Activated CD4-positive, alpha-beta T cell treated with anti-CD3 and anti-CD28 coated beads for 36 hours (primary cell): Measurements from ENCODE around the gene GNAT1. TPM values are rescaled to one million over a fixed set of nuclear protein-coding genes. Genes with fewer than 3 reads are reported as not detected.
"Not testable (repeated sequence)": the region's sequence is repeated elsewhere in the genome, so short reads cannot be mapped to it uniquely, and the experiment has no call there.

Experiments
- ATAC-seq: fragments of 200-7000 bp; cut with Tn5 transposase; one replicate; pipeline ENCODE4 v1.10.0; 2021; ENCODE audit warnings: mild to moderate bottlenecking, moderate library complexity
- CTCF ChIA-PET: fragments of 350-600 bp; sonication (Branson Sonifier 250); formaldehyde crosslinking; loops from one replicate; lab custom pipeline; 2021; ENCODE audit warnings: antibody characterized with exemption; lab: Charles Lee
- POLR2A ChIA-PET: fragments of 350-600 bp; sonication (Branson Sonifier 250); formaldehyde crosslinking; loops from one replicate; lab custom pipeline; 2021; ENCODE audit warnings: antibody characterized with exemption, inconsistent platforms; lab: Charles Lee
- DNase-seq: peaks from one replicate; pipeline ENCODE4 v3.0.0-alpha.2; 2020
- H3K27ac Mint-ChIP-seq: one replicate; pipeline ENCODE4 v1.8.0; 2021; ENCODE audit warnings: mixed read lengths
- H3K27me3 Mint-ChIP-seq: one replicate; pipeline ENCODE4 v1.8.0; 2021; ENCODE audit warnings: mixed read lengths
- H3K36me3 Mint-ChIP-seq: one replicate; pipeline ENCODE4 v1.8.0; 2021; ENCODE audit warnings: low read depth, mixed read lengths
- H3K4me1 Mint-ChIP-seq: one replicate; pipeline ENCODE4 v1.8.0; 2021; ENCODE audit warnings: mixed read lengths
- H3K4me3 Mint-ChIP-seq: one replicate; pipeline ENCODE4 v1.8.0; 2021; ENCODE audit warnings: mild to moderate bottlenecking, moderate library complexity, mixed read lengths
- H3K9me3 Mint-ChIP-seq: one replicate; pipeline ENCODE4 v1.8.0; 2021; ENCODE audit warnings: low read depth, mixed read lengths
- intact Hi-C, 2 experiments: fragments of 100-400 bp; cut with DNase I in 1 of 2; cut with micrococcal nuclease in 1 of 2; formaldehyde crosslinking; loops; one replicate each; pipeline versions ENCODE4 v1.14.2 to v1.15.1; 2022 to 2024; cut with DNase I, micrococcal nuclease
- total RNA-seq, 2 experiments: library from RNA; stranded (reverse); gene quantifications; one replicate each; pipeline ENCODE4 v1.2.3, GENCODE V29; 2021

Gene GNAT1
- total RNA-seq, 2 experiments from 2014 or later, result 0.14 TPM; not detected in 1

DNA sequence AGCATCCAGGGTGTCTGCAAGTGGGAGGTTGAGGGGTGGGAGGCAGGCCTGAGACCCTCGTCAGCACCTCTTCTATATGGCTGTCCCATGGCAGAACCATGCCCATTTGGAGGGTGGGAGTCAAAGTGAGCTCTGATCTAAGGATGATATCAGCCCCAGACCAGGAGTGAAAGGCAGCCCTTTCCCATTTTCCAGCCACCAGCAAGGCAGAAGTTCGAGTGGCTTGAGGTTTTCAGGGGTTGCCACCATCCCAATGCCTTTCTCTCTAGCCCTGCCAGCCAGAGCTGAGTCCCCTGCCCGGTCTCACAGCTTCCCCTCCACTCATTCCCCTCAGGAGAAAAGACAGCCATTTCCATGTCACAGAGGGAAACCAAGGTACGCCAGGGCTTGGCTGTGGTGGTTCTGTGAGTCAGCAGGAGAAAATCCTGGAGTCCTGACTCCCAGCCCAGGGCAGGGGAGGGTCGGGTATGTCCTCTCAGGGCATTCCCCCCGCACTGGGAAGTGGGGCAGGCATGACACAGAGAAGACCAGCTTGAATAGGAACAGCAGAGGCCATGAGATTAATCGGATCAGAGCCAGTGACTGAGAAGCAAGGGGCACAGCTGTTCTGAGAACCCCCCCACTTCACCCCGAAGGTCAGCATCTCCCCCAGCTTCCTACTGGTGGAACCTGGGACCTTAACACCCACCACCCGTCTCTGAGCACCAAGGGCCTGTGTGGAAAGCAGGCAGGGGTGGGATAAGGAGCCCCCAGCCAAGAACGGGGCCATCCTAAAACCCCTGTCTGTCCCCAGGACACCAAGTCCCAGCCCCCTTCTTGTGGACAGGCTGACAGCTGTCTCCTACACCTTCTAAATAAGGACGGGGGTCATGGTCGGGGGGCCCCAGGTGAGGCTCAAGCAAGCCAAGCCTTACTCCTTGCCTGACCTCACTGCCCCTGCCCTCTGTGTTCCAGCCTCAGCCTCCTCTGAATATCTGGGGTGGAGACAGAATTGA lies 12.7 kb downstream of the GNAT1 start:
- no peak for ATAC-seq
- no peak overlapping the region for H3K4me3 Mint-ChIP-seq
- peaks cover 2% of the 10 kb centered on the region for H3K4me1 Mint-ChIP-seq
- no peak overlapping the region for H3K27ac Mint-ChIP-seq
- no peak for DNase-seq
- ChIA-PET CTCF (interaction anchor here (0.7 to 1.6 kb wide), 9 partner anchors 9 to 93 kb away, joined by 3 to 6 read pairs (median 3); no protein-coding TSS in a partner anchor), POLR2A (interaction anchor here (0.6 kb wide), 1 partner anchor 1500 kb away, joined by 3 read pairs; no protein-coding TSS in a partner anchor)
- H3K27me3 Mint-ChIP-seq, result peaks cover 37% of the 10 kb centered on the region
- no peaks in the 10 kb centered on the region for H3K36me3 Mint-ChIP-seq
- H3K9me3 Mint-ChIP-seq, result no peaks in the 10 kb centered on the region
- intact Hi-C loops, result no loop called here

DNA sequence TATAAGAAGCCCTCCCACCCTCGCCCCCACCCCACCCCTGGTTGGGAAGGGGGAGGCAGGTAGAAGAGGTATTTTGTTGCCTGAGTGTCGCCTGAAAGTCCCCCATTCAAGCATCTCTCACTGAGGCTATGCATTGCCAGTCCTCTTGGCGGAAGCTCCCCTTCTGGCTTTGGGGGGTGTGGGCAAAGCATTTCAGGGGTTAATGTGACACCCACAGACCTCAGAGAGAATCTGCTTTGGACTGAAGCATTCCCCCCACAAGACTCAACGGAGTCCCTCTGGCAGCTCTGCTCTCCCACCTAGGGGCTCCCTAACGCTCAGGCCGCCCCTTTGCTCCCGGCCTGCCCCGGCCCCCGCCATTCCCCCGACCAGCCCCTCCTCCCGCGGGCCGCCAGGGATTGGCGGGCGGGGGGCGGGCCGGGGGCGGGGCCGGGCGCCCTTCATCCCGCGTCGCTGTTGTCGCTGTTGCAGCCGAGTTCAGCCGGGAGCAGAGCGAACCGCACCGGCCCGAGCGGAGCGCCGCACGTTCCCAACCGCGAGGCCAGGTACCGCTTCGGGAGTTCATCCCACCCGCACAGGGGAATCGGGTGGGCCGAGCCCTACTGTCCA lies 13.5 kb downstream of the GNAT1 start, which contains the start of gene SLC38A3:
Gene SLC38A3 (plus strand): TSS at position 468 of the 609 bp plus-strand sequence. CDS start 8,929 bp downstream, outside the sequence.
- Mint-ChIP-seq H3K9me3 (no peaks in the 10 kb centered on the region), H3K4me1 (peaks cover 2% of the 10 kb centered on the region), H3K27me3 (peaks cover 37% of the 10 kb centered on the region), H3K36me3 (no peaks in the 10 kb centered on the region), H3K27ac (no peak within 1 kb of the TSS), H3K4me3 (no peak within 1 kb of the TSS)
- intact Hi-C loops, result no loop called here
- ATAC-seq (peak; percentile 38), DNase-seq (peak; percentile 36)
- POLR2A ChIA-PET, result no interaction called here
- CTCF ChIA-PET, result interaction anchor here (1.0 to 1.4 kb wide), 6 partner anchors 10 to 92 kb away, joined by 3 to 6 read pairs (median 4); no protein-coding TSS in a partner anchor

DNA sequence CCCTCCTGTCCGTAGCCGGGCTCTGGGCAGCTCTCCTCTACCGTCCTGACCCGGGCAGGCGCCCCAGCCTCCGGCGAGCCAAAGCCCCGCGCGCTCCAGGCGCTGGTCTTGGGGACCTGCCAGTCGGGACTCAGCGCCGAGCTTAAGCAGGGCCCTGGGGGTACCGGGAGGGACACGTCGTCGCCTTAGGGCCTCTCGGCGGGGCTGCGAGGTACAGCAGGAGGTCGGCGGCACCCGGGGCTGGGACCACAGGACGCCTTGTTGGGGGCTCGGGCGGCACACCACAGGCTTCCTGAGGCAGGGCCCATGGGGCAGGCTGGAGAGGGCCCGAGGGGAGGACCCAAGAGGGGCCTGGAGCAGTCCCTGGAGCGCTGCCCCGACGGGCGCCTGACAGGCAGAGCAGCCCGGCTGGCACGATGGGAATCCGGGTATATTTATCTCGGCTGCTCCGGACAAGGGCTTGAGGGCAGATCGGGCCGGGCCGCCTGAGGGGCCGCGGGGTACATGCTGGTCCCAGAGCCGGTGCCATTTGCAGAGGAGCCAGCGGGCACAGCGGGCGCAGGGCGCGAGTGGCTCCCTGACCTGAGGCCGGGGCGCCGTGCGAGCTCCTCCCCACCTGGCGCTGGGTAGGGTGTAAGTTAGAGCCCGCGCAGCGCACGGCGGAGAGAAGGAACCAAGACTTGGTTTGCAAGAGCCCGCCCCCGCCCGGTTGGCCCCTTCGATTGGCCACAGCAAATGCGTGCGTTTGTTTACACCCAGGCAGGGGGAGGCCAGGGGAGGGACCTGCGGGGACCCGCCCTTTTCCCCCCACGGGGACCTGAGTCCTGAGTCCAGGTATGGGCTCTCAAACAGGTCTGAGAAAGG lies 14.2 kb downstream of the GNAT1 start:
- CTCF ChIA-PET, result interaction anchor here (0.5 to 1.2 kb wide), 5 partner anchors 11 to 47 kb away, joined by 3 to 4 read pairs (median 4); no protein-coding TSS in a partner anchor
- intact Hi-C loops, result no loop called here
- Mint-ChIP-seq H3K27ac (no peak overlapping the region), H3K27me3 (peaks cover 36% of the 10 kb centered on the region), H3K4me1 (peaks cover 2% of the 10 kb centered on the region), H3K4me3 (no peak overlapping the region), H3K9me3 (no peaks in the 10 kb centered on the region), H3K36me3 (no peaks in the 10 kb centered on the region)
- POLR2A ChIA-PET, result no interaction called here
- peak; percentile 64 for DNase-seq
- ATAC-seq, result peak; percentile 63

DNA sequence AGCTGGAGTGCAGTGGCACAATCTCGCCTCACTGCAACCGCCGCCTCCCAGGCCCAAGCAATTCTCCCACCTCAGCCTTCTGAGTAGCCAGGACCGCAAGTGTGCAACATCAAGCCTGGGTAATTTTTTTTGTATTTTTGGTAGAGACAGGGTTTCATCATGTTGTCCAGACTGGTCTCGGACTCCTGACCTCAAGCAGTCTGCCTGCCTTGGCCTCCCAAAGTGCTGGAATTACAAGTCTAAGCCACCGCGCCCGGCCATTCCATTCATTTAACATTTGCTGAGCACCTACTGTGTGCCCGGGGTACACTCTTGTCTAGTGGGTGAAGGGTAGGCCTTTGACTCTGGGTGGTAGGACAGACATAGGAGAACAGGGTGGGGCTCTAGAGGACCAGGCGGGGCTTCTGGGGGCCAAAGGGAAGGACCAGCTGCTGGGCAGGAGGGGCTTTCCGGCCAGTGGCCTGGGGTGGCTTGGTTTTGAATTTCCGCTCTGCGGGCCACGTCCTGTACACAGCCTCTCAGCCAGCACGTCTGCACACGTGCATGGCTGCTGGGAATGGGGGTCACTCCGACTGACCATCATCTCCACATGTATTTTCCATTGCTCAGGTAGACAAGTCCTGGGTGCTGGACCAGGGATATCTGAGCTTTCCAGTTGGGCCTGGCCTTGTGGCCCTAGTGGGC lies 16.1 kb downstream of the GNAT1 start:
- Mint-ChIP-seq H3K4me1 (peaks cover 2% of the 10 kb centered on the region), H3K36me3 (no peaks in the 10 kb centered on the region), H3K4me3 (no peak overlapping the region), H3K9me3 (no peaks in the 10 kb centered on the region), H3K27me3 (peaks cover 28% of the 10 kb centered on the region), H3K27ac (no peak overlapping the region)
- DNase-seq, result no peak
- CTCF ChIA-PET, result interaction anchor here (1.0 kb wide), 2 partner anchors 15 to 39 kb away, joined by 3 read pairs; no protein-coding TSS in a partner anchor
- intact Hi-C loops, result no loop called here
- no peak for ATAC-seq
- POLR2A ChIA-PET, result interaction anchor here (0.5 kb wide), 1 partner anchor 30 kb away, joined by 3 read pairs; no protein-coding TSS in a partner anchor

DNA sequence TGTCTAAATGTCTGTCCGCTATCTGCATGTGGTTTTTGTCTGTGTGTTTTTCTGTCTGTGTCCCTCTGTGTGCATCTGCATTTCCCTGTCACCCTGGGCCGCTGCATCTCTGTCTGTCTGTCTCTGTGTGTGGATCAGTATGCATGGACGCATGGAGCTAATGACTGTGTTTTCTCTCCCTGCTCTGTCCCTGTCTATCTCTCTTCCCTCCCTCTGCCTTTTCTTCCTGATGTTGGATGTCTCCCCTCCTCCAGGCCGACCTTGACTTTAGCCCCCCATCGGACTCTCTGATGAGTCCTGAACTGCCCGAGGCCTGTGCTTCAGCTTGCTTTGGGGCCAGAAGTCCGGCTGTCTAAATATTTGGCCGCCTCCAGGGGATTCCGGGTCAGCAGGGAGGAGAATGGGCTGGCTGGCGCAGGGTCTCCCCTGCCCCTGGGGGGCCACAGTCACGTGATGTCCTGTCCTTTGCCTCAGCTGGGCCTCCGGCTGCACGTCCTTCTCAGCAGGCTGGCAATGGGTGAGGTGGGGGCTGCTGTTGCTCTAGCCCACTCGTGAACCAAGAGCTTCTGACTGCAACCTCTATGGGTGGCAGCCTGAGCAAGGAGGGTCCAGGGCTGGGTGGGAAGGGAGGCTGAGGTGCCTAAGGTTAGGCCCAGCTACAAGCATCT lies 17.4 kb downstream of the GNAT1 start:
- Mint-ChIP-seq H3K4me3 (no peak overlapping the region), H3K4me1 (peaks cover 2% of the 10 kb centered on the region), H3K9me3 (no peaks in the 10 kb centered on the region), H3K27me3 (peaks cover 19% of the 10 kb centered on the region), H3K27ac (no peak overlapping the region), H3K36me3 (no peaks in the 10 kb centered on the region)
- no peak for DNase-seq
- intact Hi-C loops, result no loop called here
- ChIA-PET CTCF (interaction anchor here (0.6 to 1.8 kb wide), 4 partner anchors 16 to 1272 kb away, joined by 3 to 9 read pairs (median 3); no protein-coding TSS in a partner anchor), POLR2A (no interaction called here)
- ATAC-seq, result no peak

DNA sequence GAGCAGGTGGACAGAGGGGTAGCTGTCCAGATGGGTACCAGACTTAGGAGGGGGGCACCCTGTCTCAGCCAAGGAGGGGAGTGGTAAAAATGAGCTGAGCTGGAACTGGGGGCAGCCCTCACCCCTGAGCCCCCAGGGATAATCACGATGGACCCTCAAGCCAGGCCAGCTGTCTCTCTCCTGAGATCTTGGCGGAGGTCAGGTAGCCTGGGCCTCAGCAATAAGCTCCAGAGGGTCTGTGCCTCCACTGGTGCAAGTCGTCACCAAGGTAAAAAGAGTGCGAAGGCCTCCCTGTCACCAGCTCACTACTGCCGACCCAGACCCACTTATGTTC lies 18.7 kb downstream of the GNAT1 start:
- no peak for DNase-seq
- Mint-ChIP-seq H3K27me3 (peaks cover 14% of the 10 kb centered on the region), H3K4me1 (no peaks in the 10 kb centered on the region), H3K4me3 (no peak overlapping the region), H3K36me3 (no peaks in the 10 kb centered on the region), H3K27ac (no peak overlapping the region), H3K9me3 (no peaks in the 10 kb centered on the region)
- intact Hi-C loops, result no loop called here
- ChIA-PET POLR2A (interaction anchor here (0.6 kb wide), 1 partner anchor 20 kb away, joined by 8 read pairs; no protein-coding TSS in a partner anchor), CTCF (interaction anchor here (0.6 to 1.8 kb wide), 4 partner anchors 15 to 437 kb away, joined by 3 to 9 read pairs (median 4); no protein-coding TSS in a partner anchor)
- ATAC-seq, result no peak

DNA sequence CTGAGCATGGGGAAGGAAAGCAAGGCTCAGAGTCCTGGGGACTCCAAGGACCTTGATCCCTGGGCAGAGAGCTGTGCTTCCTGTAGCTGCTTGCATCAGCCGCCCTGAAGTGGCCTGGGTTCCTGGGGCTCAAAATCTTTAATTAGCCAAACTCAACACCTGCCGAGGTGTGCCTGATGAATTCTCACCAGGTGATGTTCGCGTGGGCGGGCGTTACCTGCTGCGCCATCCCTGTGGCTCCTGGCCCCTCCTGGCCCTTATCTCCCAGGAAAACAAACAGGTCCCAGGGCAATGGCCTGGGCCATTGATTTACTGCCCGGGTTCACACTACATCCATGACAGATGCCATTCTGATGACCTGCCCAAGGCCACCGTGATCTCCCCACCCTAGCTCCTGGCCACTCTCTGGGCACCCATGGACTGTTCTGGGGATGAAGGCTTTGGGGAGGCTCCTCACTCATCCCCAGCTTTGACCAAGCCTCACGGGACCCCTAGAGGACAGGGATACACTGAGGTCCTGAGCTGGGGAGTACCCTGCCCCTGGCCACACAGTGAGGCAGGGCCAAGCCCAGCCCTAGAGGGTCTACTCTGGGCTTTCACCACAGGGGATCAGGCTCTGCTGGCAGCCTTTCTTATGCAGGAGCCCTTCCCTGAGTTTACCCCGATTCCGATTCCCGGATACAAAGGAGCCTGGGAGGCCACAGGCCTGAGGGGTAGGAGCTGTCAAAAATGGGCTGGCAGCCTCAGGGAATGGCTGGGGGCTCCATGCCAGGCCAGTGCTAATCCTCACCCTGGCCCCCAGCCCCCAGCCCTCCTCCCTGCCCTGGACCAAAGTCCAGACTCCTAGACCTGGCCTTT lies 19.3 kb downstream of the GNAT1 start:
- Mint-ChIP-seq H3K4me1 (no peaks in the 10 kb centered on the region), H3K27me3 (peaks cover 14% of the 10 kb centered on the region), H3K9me3 (no peaks in the 10 kb centered on the region), H3K27ac (no peak overlapping the region), H3K36me3 (no peaks in the 10 kb centered on the region), H3K4me3 (no peak overlapping the region)
- CTCF ChIA-PET, result interaction anchor here (0.6 to 1.8 kb wide), 8 partner anchors 15 to 438 kb away, joined by 3 to 9 read pairs (median 4); no protein-coding TSS in a partner anchor
- no peak for DNase-seq
- no peak for ATAC-seq
- POLR2A ChIA-PET, result interaction anchor here (1.0 kb wide), 1 partner anchor 36 kb away, joined by 3 read pairs; no protein-coding TSS in a partner anchor
- intact Hi-C loops, result no loop called here

DNA sequence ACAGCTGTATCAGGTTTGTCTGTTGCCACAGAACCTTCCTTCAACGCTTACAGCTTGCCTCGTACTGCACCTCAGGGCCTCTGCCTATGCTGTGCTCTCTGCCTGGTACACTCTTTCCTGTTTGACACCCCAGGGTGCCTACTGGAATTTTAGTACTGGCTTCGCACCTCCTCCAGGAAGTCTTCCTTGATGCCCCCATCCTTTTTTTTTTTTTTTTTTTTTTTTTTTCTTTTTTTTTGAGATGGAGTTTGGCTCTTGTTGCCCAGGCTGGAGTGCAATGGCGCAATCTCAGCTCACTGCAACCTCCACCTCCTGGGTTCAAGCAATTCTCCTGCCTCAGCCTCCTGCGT lies 19.9 kb downstream of the GNAT1 start:
- H3K9me3 Mint-ChIP-seq, H3K27ac Mint-ChIP-seq, DNase-seq, ATAC-seq, H3K4me1 Mint-ChIP-seq, H3K4me3 Mint-ChIP-seq, intact Hi-C loops, H3K36me3 Mint-ChIP-seq: not testable (repeated sequence)
- CTCF ChIA-PET, result interaction anchor here (0.5 to 1.3 kb wide), 6 partner anchors 14 to 127 kb away, joined by 3 to 6 read pairs (median 3); no protein-coding TSS in a partner anchor
- peaks cover 11% of the 10 kb centered on the region for H3K27me3 Mint-ChIP-seq
- POLR2A ChIA-PET, result interaction anchor here (1.0 kb wide), 1 partner anchor 35 kb away, joined by 3 read pairs; no protein-coding TSS in a partner anchor

DNA sequence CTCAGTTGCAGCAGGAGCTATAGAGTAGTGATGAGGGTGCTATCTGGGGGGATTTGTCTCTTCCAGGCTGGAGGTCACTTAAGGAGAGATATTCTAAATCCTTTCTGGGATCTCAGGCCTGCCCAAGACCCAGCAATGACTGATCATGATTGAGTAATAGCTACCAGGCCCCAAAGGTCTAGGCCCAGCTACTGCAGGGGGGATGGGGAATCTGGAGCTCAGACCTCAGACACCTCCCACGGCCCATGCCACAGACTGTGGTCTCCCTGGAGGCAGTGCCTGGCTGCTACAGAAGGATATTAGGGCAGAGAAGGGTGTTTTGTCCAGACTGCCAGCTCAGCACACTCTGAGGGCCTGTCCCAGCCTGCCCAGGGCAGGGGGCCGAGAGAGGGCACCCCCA lies 20.5 kb downstream of the GNAT1 start:
- ATAC-seq (peak; percentile 80), DNase-seq (peak; percentile 65)
- no peaks in the 10 kb centered on the region for H3K9me3 Mint-ChIP-seq
- no peaks in the 10 kb centered on the region for H3K4me1 Mint-ChIP-seq
- H3K27me3 Mint-ChIP-seq, result peaks cover 6% of the 10 kb centered on the region
- intact Hi-C loops, result no loop called here
- no peak overlapping the region for H3K27ac Mint-ChIP-seq
- POLR2A ChIA-PET, result no interaction called here
- H3K36me3 Mint-ChIP-seq, result no peaks in the 10 kb centered on the region
- CTCF ChIA-PET, result interaction anchor here (0.5 to 1.3 kb wide), 7 partner anchors 10 to 130 kb away, joined by 3 to 6 read pairs (median 3); no protein-coding TSS in a partner anchor
- no peak overlapping the region for H3K4me3 Mint-ChIP-seq
